ENCODE data around the gene SLC26A6. TPM values are rescaled to one million over a fixed set of nuclear protein-coding genes. Genes with fewer than 3 reads are reported as not detected.

Gene SLC26A6
- total RNA-seq, 1 experiment from 2014 or later, result 36.3 TPM

GRCh38 chr3:48588230-48588629 lies 47.0 kb downstream of the SLC26A6 start:
- no peak for ATAC-seq
- intact Hi-C loops (cut with micrococcal nuclease; ENCODE audit: unreplicated experiment) (no loop called here), in situ Hi-C loops (cut with HindIII; ENCODE audit: low pct_unique_long_range_greater_than_20kb, low sequenced_read_pairs) (no loop called here)
- no peak overlapping the region for H3K27ac ChIP-seq (ENCODE audit: low read length)
- H3K9me3 ChIP-seq (ENCODE audit: control insufficient read depth, insufficient read depth, low read depth, low read length), result no peaks in the 10 kb centered on the region
- H3K27me3 ChIP-seq (ENCODE audit: control insufficient read depth, insufficient read depth, low read length), result no peaks in the 10 kb centered on the region
- H3K4me3 ChIP-seq (ENCODE audit: low read depth in 2 of 2, low read length in 2 of 2), result no peak overlapping the region
- ChIA-PET CTCF (no interaction called here), POLR2A (no interaction called here)
- no peak for TF ChIP-seq REST (IDR thresholded peaks at IDR 0.05; ENCODE audit: insufficient read depth in 1 of 2, low read depth in 2 of 2, low read length in 1 of 2)
- BruUV-seq (replicated peaks), result no TSS peak
- no peak for DNase-seq (ENCODE audit: low read depth, low spot score)
- H3K36me3 ChIP-seq (ENCODE audit: control insufficient read depth, insufficient read depth, low read length), result no peaks in the 10 kb centered on the region
- H3K4me1 ChIP-seq (ENCODE audit: control insufficient read depth, insufficient read depth, low read length), result no peaks in the 10 kb centered on the region

DNA sequence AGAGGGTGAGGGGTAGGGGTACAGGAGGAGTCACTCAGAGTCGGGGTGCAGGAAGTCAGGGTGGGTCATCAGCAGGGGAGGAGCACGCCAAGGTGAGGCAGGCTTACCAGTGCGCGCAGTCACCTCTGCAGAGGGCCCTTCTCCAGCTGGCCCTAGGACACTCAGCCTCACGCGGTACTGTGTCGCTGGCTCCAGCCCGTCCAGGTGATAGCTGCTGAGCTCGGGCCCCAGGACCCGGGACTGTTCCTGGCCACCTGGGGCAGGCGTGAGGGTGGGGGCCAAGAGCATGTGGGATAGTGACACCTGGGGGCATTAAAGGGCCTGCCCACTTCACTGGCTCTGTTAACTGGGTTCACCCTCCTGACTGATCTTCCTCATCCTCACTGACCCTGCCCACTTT lies 47.6 kb downstream of the SLC26A6 start:
- TF ChIP-seq SIN3A (IDR thresholded peaks at IDR 0.05; ENCODE audit: borderline replicate concordance, insufficient read depth, low read depth, low read length), result no peak
- no peak for TF ChIP-seq POLR2AphosphoS5 (IDR thresholded peaks at IDR 0.05; ENCODE audit: low read depth, low read length)
- TF ChIP-seq, protein P1, sequence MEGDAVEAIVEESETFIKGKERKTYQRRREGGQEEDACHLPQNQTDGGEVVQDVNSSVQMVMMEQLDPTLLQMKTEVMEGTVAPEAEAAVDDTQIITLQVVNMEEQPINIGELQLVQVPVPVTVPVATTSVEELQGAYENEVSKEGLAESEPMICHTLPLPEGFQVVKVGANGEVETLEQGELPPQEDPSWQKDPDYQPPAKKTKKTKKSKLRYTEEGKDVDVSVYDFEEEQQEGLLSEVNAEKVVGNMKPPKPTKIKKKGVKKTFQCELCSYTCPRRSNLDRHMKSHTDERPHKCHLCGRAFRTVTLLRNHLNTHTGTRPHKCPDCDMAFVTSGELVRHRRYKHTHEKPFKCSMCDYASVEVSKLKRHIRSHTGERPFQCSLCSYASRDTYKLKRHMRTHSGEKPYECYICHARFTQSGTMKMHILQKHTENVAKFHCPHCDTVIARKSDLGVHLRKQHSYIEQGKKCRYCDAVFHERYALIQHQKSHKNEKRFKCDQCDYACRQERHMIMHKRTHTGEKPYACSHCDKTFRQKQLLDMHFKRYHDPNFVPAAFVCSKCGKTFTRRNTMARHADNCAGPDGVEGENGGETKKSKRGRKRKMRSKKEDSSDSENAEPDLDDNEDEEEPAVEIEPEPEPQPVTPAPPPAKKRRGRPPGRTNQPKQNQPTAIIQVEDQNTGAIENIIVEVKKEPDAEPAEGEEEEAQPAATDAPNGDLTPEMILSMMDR (IDR thresholded peaks at IDR 0.05), result no peak
- no peak for TF ChIP-seq REST (IDR thresholded peaks at IDR 0.05; ENCODE audit: insufficient read depth in 1 of 2, low read depth in 2 of 2, low read length in 1 of 2)
- TF ChIP-seq TCF7L2 (IDR thresholded peaks at IDR 0.05; ENCODE audit: low read depth, low read length), result no peak
- Histone ChIP-seq H3K4me3 (ENCODE audit: low read depth in 2 of 2, low read length in 2 of 2) (no peak overlapping the region), H3K27me3 (ENCODE audit: control insufficient read depth, insufficient read depth, low read length) (no peaks in the 10 kb centered on the region), H3K9me3 (ENCODE audit: control insufficient read depth, insufficient read depth, low read depth, low read length) (no peaks in the 10 kb centered on the region), H3K4me1 (ENCODE audit: control insufficient read depth, insufficient read depth, low read length) (no peaks in the 10 kb centered on the region), H3K27ac (ENCODE audit: low read length) (no peak overlapping the region), H3K36me3 (ENCODE audit: control insufficient read depth, insufficient read depth, low read length) (no peaks in the 10 kb centered on the region)
- intact Hi-C loops (cut with micrococcal nuclease; ENCODE audit: unreplicated experiment) (no loop called here), in situ Hi-C loops (cut with HindIII; ENCODE audit: low pct_unique_long_range_greater_than_20kb, low sequenced_read_pairs) (no loop called here)
- ChIA-PET CTCF (no interaction called here), POLR2A (no interaction called here)
- DNase-seq (ENCODE audit: low read depth, low spot score) (no peak), ATAC-seq (no peak)
- BruUV-seq (replicated peaks), result no TSS peak
